DOHH2 (cell line): ENCODE results near the gene DSCAML1.

Experiments used
- H3F3A ChIP-seq: fragments of 200-600 bp; sonication (generic), shearing (Covaris generic); 2 replicates; pipeline ENCODE4 v1.6.0; 2016; ENCODE audit warnings: antibody characterized with exemption, mild to moderate bottlenecking; ENCODE audit not compliant: control insufficient read depth, insufficient read depth
- H3K27ac ChIP-seq: fragments of 200-600 bp; sonication (generic); 2 replicates; pipeline ENCODE4 v1.5.1; 2014; ENCODE audit warnings: low read depth, mild to moderate bottlenecking, low read length, moderate library complexity
- H3K27me3 ChIP-seq: fragments of 200-600 bp; sonication (generic); 2 replicates; pipeline ENCODE4 v1.6.1; 2014; ENCODE audit warnings: mild to moderate bottlenecking, low read length, mixed read lengths; ENCODE audit not compliant: control insufficient read depth
- H3K36me3 ChIP-seq: fragments of 200-600 bp; sonication (generic); 2 replicates; pipeline ENCODE4 v1.6.1; 2014; ENCODE audit warnings: mild to moderate bottlenecking, low read length, moderate library complexity, mixed read lengths; ENCODE audit not compliant: control insufficient read depth
- H3K4me1 ChIP-seq: fragments of 200-600 bp; sonication (generic); 2 replicates; pipeline ENCODE4 v1.6.1; 2014; ENCODE audit warnings: mild to moderate bottlenecking, low read length, mixed read lengths; ENCODE audit not compliant: control insufficient read depth
- H3K4me2 ChIP-seq: fragments of 200-600 bp; sonication (generic); 2 replicates; pipeline ENCODE4 v1.6.0; 2014; ENCODE audit warnings: mild to moderate bottlenecking, low read length, moderate library complexity
- H3K4me3 ChIP-seq: fragments of 200-600 bp; sonication (generic); 2 replicates; pipeline ENCODE4 v1.5.1; 2014; ENCODE audit warnings: mild to moderate bottlenecking, low read length, mixed read lengths
- H3K79me2 ChIP-seq: fragments of 200-600 bp; sonication (generic); 2 replicates; pipeline ENCODE4 v1.6.1; 2014; ENCODE audit warnings: mild to moderate bottlenecking, low read length, mixed read lengths; ENCODE audit not compliant: control insufficient read depth
- H3K9me2 ChIP-seq: fragments of 200-600 bp; sonication (generic); replicated peaks from 2 replicates; pipeline ENCODE4 v1.6.1; 2014; ENCODE audit warnings: mild to moderate bottlenecking, low read length, mixed read lengths; ENCODE audit not compliant: control insufficient read depth
- H3K9me3 ChIP-seq: fragments of 200-600 bp; sonication (generic); 2 replicates; pipeline ENCODE4 v1.6.1; 2014; ENCODE audit warnings: antibody characterized with exemption, low read length, mixed read lengths; ENCODE audit not compliant: control insufficient read depth, insufficient read depth
- H4K20me1 ChIP-seq: fragments of 200-600 bp; sonication (generic); 2 replicates; pipeline ENCODE4 v1.6.0; 2014; ENCODE audit warnings: low read depth, mild to moderate bottlenecking, antibody characterized with exemption, low read length, moderate library complexity; ENCODE audit not compliant: control insufficient read depth, insufficient read depth
- EZH2phosphoT487 ChIP-seq: fragments of 200-600 bp; sonication (generic); IDR thresholded peaks from 2 replicates; pipeline ENCODE4 v1.6.1; 2017; ENCODE audit warnings: borderline replicate concordance, mild to moderate bottlenecking, antibody characterized with exemption, low read length, moderate library complexity, mixed read lengths
- TF ChIP-seq, protein P1 (sequence below): fragments of 200-600 bp; sonication (generic); IDR thresholded peaks from one replicate; pipeline ENCODE4 v1.5.1; 2014; ENCODE audit warnings: antibody characterized with exemption, mild to moderate bottlenecking, low read depth, low read length; ENCODE audit not compliant: poor library complexity, severe bottlenecking

Gene DSCAML1

DNA sequence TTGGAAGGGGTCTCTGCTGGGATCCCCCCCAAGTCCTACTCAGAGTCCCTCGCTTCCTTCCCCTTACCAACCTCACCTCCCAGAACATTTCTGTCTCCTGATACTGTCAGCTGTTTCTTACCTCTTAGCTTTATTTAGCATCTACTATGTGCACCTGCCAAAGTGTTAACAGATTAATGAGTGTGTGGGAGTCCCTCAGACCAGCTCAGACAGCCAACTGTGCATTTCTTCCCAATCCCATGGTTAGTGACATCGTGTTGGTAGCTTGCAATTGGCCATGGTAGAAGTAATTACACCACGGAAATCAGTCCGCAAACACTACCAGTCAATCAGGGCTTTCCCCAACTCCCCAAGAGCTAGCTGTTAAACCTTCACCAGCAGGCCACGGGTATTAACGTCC, 150.6 kb downstream of the DSCAML1 start:
- H3K79me2 ChIP-seq, result no peaks in the 10 kb centered on the region
- H3K4me3 ChIP-seq, result no peak overlapping the region
- no peaks in the 10 kb centered on the region for H4K20me1 ChIP-seq
- no peaks in the 10 kb centered on the region for H3F3A ChIP-seq
- H3K27ac ChIP-seq, result no peak overlapping the region
- no peaks in the 10 kb centered on the region for H3K36me3 ChIP-seq
- TF ChIP-seq, protein P1, sequence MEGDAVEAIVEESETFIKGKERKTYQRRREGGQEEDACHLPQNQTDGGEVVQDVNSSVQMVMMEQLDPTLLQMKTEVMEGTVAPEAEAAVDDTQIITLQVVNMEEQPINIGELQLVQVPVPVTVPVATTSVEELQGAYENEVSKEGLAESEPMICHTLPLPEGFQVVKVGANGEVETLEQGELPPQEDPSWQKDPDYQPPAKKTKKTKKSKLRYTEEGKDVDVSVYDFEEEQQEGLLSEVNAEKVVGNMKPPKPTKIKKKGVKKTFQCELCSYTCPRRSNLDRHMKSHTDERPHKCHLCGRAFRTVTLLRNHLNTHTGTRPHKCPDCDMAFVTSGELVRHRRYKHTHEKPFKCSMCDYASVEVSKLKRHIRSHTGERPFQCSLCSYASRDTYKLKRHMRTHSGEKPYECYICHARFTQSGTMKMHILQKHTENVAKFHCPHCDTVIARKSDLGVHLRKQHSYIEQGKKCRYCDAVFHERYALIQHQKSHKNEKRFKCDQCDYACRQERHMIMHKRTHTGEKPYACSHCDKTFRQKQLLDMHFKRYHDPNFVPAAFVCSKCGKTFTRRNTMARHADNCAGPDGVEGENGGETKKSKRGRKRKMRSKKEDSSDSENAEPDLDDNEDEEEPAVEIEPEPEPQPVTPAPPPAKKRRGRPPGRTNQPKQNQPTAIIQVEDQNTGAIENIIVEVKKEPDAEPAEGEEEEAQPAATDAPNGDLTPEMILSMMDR, result no peak
- TF ChIP-seq EZH2phosphoT487, result no peak
- no peak overlapping the region for H3K4me2 ChIP-seq
- no peaks in the 10 kb centered on the region for H3K27me3 ChIP-seq
- H3K9me2 ChIP-seq, result no peaks in the 10 kb centered on the region
- H3K9me3 ChIP-seq, result no peaks in the 10 kb centered on the region
- H3K4me1 ChIP-seq, result no peaks in the 10 kb centered on the region

DNA sequence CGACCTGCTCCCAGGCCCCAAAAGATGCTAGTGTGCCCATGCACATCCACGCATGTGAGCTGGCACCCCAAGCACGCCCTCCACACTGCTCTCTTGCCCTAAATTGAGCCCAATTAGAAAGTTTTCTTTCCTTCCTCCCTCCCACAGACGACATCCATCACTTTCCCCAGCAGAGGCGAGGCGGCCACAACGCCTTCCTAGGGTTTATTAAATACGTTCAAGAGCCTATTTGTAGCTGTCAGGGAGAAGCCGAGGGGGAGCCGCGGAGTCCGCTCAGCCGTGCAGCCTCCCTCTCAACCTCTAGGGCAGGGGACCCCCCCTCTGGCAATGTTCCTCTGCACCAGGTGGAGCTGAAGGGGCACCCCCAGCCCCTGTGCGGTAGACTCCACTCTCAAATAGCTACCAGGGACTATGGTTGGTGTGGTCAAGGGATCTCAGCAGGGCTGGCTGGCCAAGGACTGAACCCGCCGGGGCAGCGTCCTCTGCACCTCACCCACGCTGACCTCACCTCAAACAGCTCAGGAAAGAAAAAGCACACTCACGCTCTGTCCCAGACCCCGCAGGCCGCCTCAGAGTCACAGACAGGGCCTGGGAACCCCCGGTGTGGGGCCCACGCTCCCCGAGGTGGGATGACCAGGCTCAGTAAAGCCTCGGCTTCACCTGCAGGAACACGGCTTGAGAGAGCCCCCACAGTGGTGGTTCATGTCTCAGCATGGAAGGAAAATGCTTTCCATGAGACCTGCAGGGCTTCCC, 152.4 kb downstream of the DSCAML1 start:
- TF ChIP-seq, protein P1, result no peak
- no peak for TF ChIP-seq EZH2phosphoT487

DNA sequence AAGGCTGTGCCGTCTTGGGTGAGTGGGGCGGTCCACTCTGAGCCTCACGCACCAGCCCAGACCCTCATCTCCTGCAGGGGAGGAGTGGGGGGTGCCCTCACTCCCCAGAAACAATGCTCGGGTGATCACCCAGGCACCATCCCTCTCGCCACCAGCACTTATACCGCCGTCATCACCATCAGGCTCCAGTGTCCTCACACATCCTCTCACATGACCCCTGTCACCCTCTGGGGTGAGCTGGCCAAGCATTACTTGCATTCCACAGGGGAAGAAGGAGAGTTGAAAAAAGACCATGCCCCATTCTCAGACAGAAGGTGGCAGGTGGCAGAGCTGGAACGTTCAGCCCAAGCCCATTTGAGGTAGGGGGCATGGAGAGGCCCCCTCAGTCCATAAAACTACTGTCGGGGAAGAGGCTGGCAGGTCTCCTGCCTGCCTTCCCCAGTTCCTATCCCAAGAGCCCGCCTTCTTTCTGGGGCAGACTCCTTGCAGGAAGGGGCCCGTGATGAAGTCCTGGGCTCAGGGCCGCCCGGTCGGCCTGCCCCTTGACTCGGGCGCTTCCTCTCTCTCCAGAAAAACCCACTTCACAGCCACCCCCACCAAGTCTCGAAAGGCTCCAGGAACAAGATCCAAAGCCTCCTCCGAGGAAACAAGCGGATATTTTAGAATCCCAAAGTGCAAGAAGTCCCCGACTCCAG, 153.3 kb downstream of the DSCAML1 start:
- Histone ChIP-seq H3K4me1 (no peaks in the 10 kb centered on the region), H3K9me3 (no peaks in the 10 kb centered on the region), H3K9me2 (no peaks in the 10 kb centered on the region), H3K27me3 (no peaks in the 10 kb centered on the region), H3K27ac (no peak overlapping the region), H3K36me3 (no peaks in the 10 kb centered on the region), H4K20me1 (no peaks in the 10 kb centered on the region), H3K4me3 (no peak overlapping the region), H3K4me2 (no peak overlapping the region), H3F3A (no peaks in the 10 kb centered on the region), H3K79me2 (no peaks in the 10 kb centered on the region)
- TF ChIP-seq EZH2phosphoT487, result no peak
- TF ChIP-seq, protein P1, result no peak

More for the DNA sequence above, 152.4 kb downstream of the DSCAML1 start:
- H3K4me1 ChIP-seq, result no peaks in the 10 kb centered on the region
- no peaks in the 10 kb centered on the region for H3K27me3 ChIP-seq
- H3K9me2 ChIP-seq, result no peaks in the 10 kb centered on the region
- H3K4me2 ChIP-seq, result no peak overlapping the region
- no peaks in the 10 kb centered on the region for H3K9me3 ChIP-seq
- no peaks in the 10 kb centered on the region for H4K20me1 ChIP-seq
- no peaks in the 10 kb centered on the region for H3F3A ChIP-seq
- H3K27ac ChIP-seq, result no peak overlapping the region
- H3K4me3 ChIP-seq, result no peak overlapping the region
- no peaks in the 10 kb centered on the region for H3K36me3 ChIP-seq
- no peaks in the 10 kb centered on the region for H3K79me2 ChIP-seq
